ENCODE measurements around the gene ZBTB42.

ZBTB42 gene

DNA sequence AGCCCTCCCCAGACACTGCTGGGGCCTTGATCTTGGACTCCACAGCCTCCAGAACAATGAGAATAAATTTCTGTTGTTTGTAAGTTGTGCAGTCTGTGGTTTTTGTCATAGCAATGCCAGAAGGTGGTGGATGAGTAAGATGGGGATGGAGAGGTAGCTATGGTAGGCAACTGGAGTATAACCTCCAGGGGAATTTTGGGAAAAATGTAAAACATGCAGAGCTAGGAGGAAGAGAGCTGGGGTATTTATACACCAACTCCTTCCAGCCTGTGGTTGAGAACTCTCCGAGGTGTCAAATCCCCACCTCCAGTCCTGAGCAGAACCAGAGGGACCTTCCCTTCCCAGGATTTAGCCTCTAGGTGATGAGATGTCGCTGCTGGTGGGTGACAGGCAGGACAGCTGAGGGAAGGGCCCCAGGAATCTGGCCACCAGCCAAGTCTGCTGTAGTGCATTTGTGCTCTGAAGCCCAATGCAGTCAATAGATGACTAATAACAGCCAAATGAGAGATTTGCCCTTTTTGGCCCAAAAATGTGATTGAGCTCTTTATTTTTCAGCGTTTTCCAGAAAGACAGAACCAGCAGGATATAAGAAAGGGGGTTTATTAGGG lies 45.0 kb downstream of the ZBTB42 start:
- H3K9me3 ChIP-seq (ENCODE audit: control extremely low read depth in 1 of 5, control insufficient read depth in 4 of 5, insufficient read depth in 2 of 5, low read depth in 1 of 5, low read length in 4 of 5): no peaks in the 10 kb centered on the region
- H3K27me3 ChIP-seq (replicated peaks in 2 of 5; ENCODE audit: control insufficient read depth in 4 of 5, insufficient read depth in 5 of 5, low read length in 4 of 5): peaks cover 9 to 63% (median 36%) of the 10 kb centered on the region in 5 experiments
- H3K27ac ChIP-seq (ENCODE audit: insufficient read depth in 1 of 2, low read depth in 1 of 2, low read length in 2 of 2, poor library complexity in 1 of 2, severe bottlenecking in 2 of 2): no peak overlapping the region
- H3K4me3 ChIP-seq (ENCODE audit: control insufficient read depth in 1 of 7, extremely low read depth in 1 of 7, insufficient read depth in 4 of 7, low read depth in 2 of 7, low read length in 6 of 7): no peak overlapping the region
- CTCF ChIA-PET: interaction anchor here (0.9 to 1.8 kb wide), 2 partner anchors 18 to 20 kb away, joined by 3 to 4 read pairs; no protein-coding TSS in a partner anchor
- POLR2A ChIA-PET: no interaction called here
- peaks cover 0 to 17% (median 6%) of the 10 kb centered on the region in 4 experiments for H3K4me1 ChIP-seq (ENCODE audit: control extremely low read depth in 1 of 4, control insufficient read depth in 4 of 4, insufficient read depth in 4 of 4, low read length in 3 of 4)
- DNase-seq: no peak
- H3K36me3 ChIP-seq (ENCODE audit: control insufficient read depth in 4 of 4, insufficient read depth in 4 of 4, low read length in 3 of 4): no peaks in the 10 kb centered on the region
- WGBS (ENCODE audit: insufficient coverage): 95% methylated on average over 2 of the region's 3 CpGs

DNA sequence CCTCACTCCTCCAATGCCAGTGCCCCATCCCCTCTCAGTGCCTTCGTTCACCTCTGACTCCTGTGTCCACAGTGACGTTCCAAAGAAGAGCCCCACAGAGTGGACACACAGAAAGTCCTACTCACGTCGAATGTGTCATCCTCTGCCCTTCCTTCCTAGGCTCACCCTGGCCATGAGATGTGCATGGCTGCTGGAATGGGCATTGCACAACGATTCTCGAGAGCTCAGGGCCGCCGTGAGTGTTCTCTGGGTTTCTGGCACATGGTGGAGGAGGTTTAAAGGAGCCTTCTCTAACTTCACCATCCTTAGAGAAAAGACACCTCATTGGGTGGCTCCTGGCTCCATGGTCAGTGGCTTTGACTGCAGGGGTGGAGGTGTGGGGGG lies 51.4 kb downstream of the ZBTB42 start:
- POLR2A ChIA-PET: no interaction called here
- Histone ChIP-seq H3K36me3 (ENCODE audit: control insufficient read depth in 4 of 4, insufficient read depth in 4 of 4, low read length in 3 of 4) (no peaks in the 10 kb centered on the region), H3K9me3 (ENCODE audit: control extremely low read depth in 1 of 5, control insufficient read depth in 4 of 5, insufficient read depth in 2 of 5, low read depth in 1 of 5, low read length in 4 of 5) (no peaks in the 10 kb centered on the region), H3K27me3 (replicated peaks in 2 of 5; ENCODE audit: control insufficient read depth in 4 of 5, insufficient read depth in 5 of 5, low read length in 4 of 5) (peaks cover 0 to 18% (median 4%) of the 10 kb centered on the region in 5 experiments), H3K4me1 (ENCODE audit: control extremely low read depth in 1 of 4, control insufficient read depth in 4 of 4, insufficient read depth in 4 of 4, low read length in 3 of 4) (no peaks in the 10 kb centered on the region), H3K27ac (ENCODE audit: insufficient read depth in 1 of 2, low read depth in 1 of 2, low read length in 2 of 2, poor library complexity in 1 of 2, severe bottlenecking in 2 of 2) (no peak overlapping the region), H3K4me3 (ENCODE audit: control insufficient read depth in 1 of 7, extremely low read depth in 1 of 7, insufficient read depth in 4 of 7, low read depth in 2 of 7, low read length in 6 of 7) (no peak overlapping the region)
- CTCF ChIA-PET: interaction anchor here (0.7 kb wide), 1 partner anchor 112 kb away, joined by 4 read pairs; no protein-coding TSS in a partner anchor
- WGBS (ENCODE audit: insufficient coverage): 90% methylated on average over 4 of the region's 8 CpGs
- DNase-seq: no peak
